ENCODE measurements around the gene MIF. TPM values are rescaled to one million over a fixed set of nuclear protein-coding genes. Genes with fewer than 3 reads are reported as not detected.
"Not testable (repeated sequence)": the region's sequence is repeated elsewhere in the genome, so short reads cannot be mapped to it uniquely, and the experiment has no call there.

Gene MIF
- total RNA-seq, 1 donor from 2014 or later, result 308 TPM

DNA sequence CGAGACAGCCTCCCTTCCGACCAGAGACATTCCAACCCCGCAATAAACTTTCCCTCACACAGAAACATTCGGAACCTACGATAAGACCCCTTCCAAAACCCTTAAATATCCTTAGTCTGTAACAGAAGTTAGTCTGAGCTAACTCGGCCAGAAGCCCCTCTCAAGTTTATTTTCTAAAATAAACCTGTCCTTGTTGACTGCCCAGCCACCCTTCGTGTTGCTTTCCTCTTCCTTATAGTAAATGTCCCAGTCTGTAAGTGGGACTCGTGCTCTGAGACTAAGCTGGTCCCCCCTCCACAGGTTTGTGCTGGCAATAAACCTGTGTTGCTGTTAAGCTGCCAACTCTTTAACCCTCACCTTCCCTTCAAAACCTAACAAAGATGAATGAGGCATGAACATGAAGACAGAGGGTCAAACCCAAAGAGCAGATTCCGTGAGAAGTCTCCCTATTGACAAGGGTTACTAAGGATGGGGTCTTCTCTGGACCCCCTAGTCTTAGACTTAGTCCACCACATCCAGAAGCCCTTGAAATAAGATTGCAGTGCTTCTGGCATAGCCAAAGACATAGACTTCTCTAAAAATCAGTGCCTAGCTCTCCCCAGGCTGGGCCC is 18.2 kb downstream of the MIF start:
- ATAC-seq (ENCODE audit: low read depth) (no peak), DNase-seq (no peak)
- H3K4me3 Mint-ChIP-seq, result no peak overlapping the region
- ChIA-PET POLR2A (interaction anchor here (0.5 to 2.1 kb wide), 4 partner anchors 16 to 1649 kb away, joined by 7 to 62 read pairs (median 16); partner anchors contain the start of genes MIF and SLC2A11), CTCF (interaction anchor here (2.1 kb wide), 1 partner anchor 18 kb away, joined by 8 read pairs; the partner anchor contains the start of gene MIF)
- H3K27ac Mint-ChIP-seq, result no peak overlapping the region
- peaks cover 2% of the 10 kb centered on the region for H3K36me3 Mint-ChIP-seq (ENCODE audit: low read depth)
- intact Hi-C loops (cut with micrococcal nuclease), result loop anchor here (5.0 to 10.0 kb wide), 6 partner anchors 55 to 522 kb away; partner anchors contain the start of genes CABIN1, DDT, SLC2A11 and SMARCB1
- H3K27me3 Mint-ChIP-seq, result no peaks in the 10 kb centered on the region
- H3K4me1 Mint-ChIP-seq, result peaks cover 29% of the 10 kb centered on the region
- no peaks in the 10 kb centered on the region for H3K9me3 Mint-ChIP-seq
- TF ChIP-seq, protein P1, sequence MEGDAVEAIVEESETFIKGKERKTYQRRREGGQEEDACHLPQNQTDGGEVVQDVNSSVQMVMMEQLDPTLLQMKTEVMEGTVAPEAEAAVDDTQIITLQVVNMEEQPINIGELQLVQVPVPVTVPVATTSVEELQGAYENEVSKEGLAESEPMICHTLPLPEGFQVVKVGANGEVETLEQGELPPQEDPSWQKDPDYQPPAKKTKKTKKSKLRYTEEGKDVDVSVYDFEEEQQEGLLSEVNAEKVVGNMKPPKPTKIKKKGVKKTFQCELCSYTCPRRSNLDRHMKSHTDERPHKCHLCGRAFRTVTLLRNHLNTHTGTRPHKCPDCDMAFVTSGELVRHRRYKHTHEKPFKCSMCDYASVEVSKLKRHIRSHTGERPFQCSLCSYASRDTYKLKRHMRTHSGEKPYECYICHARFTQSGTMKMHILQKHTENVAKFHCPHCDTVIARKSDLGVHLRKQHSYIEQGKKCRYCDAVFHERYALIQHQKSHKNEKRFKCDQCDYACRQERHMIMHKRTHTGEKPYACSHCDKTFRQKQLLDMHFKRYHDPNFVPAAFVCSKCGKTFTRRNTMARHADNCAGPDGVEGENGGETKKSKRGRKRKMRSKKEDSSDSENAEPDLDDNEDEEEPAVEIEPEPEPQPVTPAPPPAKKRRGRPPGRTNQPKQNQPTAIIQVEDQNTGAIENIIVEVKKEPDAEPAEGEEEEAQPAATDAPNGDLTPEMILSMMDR (IDR thresholded peaks at IDR 0.05), result no peak

DNA sequence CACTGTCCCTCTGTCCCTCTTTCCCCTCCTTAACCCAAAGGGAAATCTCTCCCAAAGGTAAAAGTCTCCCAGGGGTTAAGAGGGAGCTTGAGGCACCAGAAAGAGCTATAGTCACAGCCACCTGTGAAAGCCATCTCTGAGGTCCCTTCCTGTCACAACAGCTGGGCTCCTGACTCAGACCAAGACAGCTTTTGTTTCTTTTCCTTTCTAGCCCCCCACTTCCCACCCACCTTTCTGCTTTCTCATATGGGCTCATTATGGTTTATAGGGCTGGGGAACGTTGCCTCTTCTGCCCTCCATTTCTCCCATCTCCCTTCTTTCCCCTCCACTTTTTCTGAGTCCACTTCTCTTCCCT is 19.1 kb downstream of the MIF start:
- Mint-ChIP-seq H3K36me3 (ENCODE audit: low read depth) (peaks cover 3% of the 10 kb centered on the region), H3K9me3 (no peaks in the 10 kb centered on the region), H3K27ac (peak overlapping the region; percentile 96), H3K4me1 (peaks cover 29% of the 10 kb centered on the region), H3K4me3 (peak overlapping the region; percentile 96), H3K27me3 (no peaks in the 10 kb centered on the region)
- CTCF ChIA-PET, result interaction anchor here (0.5 to 2.1 kb wide), 3 partner anchors 19 to 279 kb away, joined by 3 to 8 read pairs (median 3); partner anchors contain the start of gene MIF
- ATAC-seq (ENCODE audit: low read depth) (no peak), DNase-seq (no peak)
- TF ChIP-seq, protein P1 (IDR thresholded peaks at IDR 0.05), result no peak
- POLR2A ChIA-PET, result interaction anchor here (0.9 to 2.1 kb wide), 9 partner anchors 16 to 642 kb away, joined by 3 to 62 read pairs (median 4); partner anchors contain the start of genes CABIN1, GUCD1, MIF and SLC2A11
- intact Hi-C loops (cut with micrococcal nuclease), result loop anchor here (5.0 to 10.0 kb wide), 6 partner anchors 56 to 522 kb away; partner anchors contain the start of genes CABIN1, DDT, SLC2A11 and SMARCB1

DNA sequence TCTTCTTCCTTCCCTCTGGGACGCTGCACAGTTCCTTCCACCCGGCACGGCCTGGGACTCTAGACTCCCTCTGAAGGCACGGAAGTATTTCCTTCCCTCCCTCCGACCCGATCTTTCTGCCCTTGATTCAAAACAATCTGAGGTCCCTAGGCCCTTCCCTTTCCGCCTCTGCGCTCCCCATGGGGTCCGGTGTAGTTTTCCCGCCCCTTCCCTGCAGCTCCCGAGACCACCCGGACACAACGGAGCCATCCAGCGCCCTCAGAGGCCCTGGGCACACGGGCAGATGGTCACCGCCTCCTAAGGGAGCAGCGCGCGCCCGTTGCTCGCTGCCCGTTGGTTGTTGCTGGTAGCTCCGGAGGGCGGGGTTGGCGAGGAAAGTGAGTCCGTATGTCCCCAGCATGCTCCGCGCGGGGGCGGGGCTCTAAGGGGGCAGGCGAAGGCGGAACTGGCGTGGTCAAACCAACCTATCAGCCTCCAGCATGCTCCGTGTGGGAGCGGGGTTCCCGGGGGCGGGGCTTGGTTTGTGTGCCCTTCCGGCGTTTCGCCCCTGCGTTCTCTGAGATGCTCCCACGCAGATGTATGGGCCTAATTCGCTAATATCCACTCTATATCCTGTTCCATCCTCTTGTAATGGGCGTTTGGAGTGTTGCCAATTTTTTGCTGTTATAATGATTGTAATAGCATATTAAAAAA is 19.6 kb downstream of the MIF start:
- Mint-ChIP-seq H3K27ac (peak overlapping the region; percentile 96), H3K4me1 (peaks cover 29% of the 10 kb centered on the region), H3K9me3 (no peaks in the 10 kb centered on the region), H3K36me3 (ENCODE audit: low read depth) (peaks cover 4% of the 10 kb centered on the region), H3K27me3 (no peaks in the 10 kb centered on the region), H3K4me3 (peak overlapping the region; percentile 96)
- DNase-seq, result peak; percentile 97
- ChIA-PET CTCF (interaction anchor here (0.5 to 2.1 kb wide), 3 partner anchors 20 to 279 kb away, joined by 3 to 8 read pairs (median 3); partner anchors contain the start of gene MIF), POLR2A (interaction anchor here (0.6 to 2.1 kb wide), 14 partner anchors 16 to 1466 kb away, joined by 3 to 62 read pairs (median 4); partner anchors contain the start of genes CABIN1, GUCD1, MIF and SLC2A11)
- intact Hi-C loops (cut with micrococcal nuclease), result loop anchor here (1.0 to 10.0 kb wide), 11 partner anchors 20 to 641 kb away; partner anchors contain the start of genes CABIN1, DDT, GUCD1 and MIF
- ATAC-seq (ENCODE audit: low read depth), result peak; percentile 99
- TF ChIP-seq, protein P1 (IDR thresholded peaks at IDR 0.05), result no peak

DNA sequence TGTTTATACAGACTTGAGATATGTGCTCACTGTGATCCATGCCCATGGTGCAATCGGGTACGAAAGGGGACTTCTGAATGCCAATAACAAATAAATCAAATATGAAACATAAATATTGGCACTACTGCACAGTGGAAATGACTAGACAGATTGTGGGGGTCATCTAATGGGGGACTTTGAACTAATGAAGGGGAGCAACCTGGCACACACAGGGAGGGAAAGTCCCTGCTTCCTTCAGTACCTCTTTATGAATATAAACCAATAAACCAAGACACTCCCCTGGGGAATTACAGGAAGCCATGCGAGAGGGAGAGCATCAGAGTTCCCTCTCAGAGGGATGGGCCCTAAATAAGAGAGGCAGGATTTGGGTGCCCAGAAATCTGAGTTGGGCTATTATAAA is 21.1 kb downstream of the MIF start:
- ChIA-PET CTCF (no interaction called here), POLR2A (interaction anchor here (0.6 kb wide), 1 partner anchor 742 kb away, joined by 3 read pairs; no protein-coding TSS in a partner anchor)
- Mint-ChIP-seq H3K27me3 (no peaks in the 10 kb centered on the region), H3K9me3 (no peaks in the 10 kb centered on the region), H3K4me1 (peaks cover 29% of the 10 kb centered on the region), H3K36me3 (ENCODE audit: low read depth) (peaks cover 4% of the 10 kb centered on the region), H3K4me3 (peak overlapping the region; percentile 25), H3K27ac (peak overlapping the region; percentile 56)
- DNase-seq (no peak), ATAC-seq (ENCODE audit: low read depth) (no peak)
- intact Hi-C loops (cut with micrococcal nuclease), result loop anchor here (10.0 kb wide), 3 partner anchors 60 to 520 kb away; partner anchors contain the start of genes DDT and SPECC1L
- TF ChIP-seq, protein P1 (IDR thresholded peaks at IDR 0.05), result no peak

DNA sequence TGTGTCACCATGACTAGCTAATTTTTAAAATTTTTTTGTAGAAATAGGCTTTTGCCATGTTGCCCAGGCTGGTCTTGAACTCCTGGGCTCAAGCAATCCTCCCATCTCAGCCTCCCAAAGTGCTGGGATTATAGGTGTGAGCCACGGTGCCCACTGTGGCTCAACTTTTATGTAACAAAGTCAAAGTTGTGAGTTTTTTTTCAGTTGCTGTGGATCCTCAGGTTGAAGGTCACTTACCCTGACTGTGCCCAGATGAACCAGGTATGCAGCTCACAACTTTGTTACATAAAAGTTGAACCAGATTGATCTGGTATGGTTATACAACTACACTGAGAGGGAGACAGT is 26.1 kb downstream of the MIF start:
- H3K9me3 Mint-ChIP-seq; DNase-seq; intact Hi-C loops (cut with micrococcal nuclease); POLR2A ChIA-PET; H3K4me1 Mint-ChIP-seq; H3K4me3 Mint-ChIP-seq; ATAC-seq (ENCODE audit: low read depth); H3K27ac Mint-ChIP-seq; H3K27me3 Mint-ChIP-seq: not testable (repeated sequence)
- H3K36me3 Mint-ChIP-seq (ENCODE audit: low read depth), result peaks cover 24% of the 10 kb centered on the region
- CTCF ChIA-PET, result interaction anchor here (1.4 kb wide), 1 partner anchor 8 kb away, joined by 3 read pairs; no protein-coding TSS in a partner anchor

DNA sequence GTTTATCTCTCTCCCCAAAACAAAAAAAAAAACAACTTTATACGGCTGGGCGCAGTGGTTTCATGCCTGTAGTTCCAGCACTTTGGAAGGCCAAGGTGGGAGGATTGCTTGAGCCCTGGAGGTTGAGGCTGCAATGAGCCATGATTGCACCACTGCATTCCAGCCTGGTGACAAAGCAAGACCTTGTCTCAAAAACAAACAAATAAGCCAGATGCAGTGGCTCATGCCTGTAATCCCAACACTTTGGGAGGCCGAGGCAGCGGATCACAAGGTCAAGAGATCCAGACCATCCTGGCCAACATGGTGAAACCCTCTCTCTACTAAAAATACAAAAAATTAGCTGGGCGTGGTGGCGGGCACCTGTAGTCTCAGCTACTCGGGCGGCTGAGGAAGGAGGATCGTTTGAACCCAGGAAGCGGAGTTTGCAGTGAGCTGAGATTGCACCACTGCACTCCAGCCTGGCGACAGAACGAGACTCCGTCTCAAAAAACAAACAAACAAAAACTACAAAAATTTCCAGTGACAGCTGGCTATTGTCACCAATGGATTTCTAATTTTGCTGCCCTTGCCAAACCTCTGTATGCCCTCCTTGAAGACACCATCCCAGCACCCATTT is 27.5 kb downstream of the MIF start:
- H3K27me3 Mint-ChIP-seq; intact Hi-C loops (cut with micrococcal nuclease); H3K4me1 Mint-ChIP-seq; ATAC-seq (ENCODE audit: low read depth); H3K4me3 Mint-ChIP-seq; H3K27ac Mint-ChIP-seq; DNase-seq; H3K9me3 Mint-ChIP-seq; CTCF ChIA-PET: not testable (repeated sequence)
- POLR2A ChIA-PET, result interaction anchor here (0.9 kb wide), 1 partner anchor 236 kb away, joined by 3 read pairs; no protein-coding TSS in a partner anchor
- H3K36me3 Mint-ChIP-seq (ENCODE audit: low read depth), result peaks cover 32% of the 10 kb centered on the region
